ENCODE data around the gene AVPR1B.

DNA sequence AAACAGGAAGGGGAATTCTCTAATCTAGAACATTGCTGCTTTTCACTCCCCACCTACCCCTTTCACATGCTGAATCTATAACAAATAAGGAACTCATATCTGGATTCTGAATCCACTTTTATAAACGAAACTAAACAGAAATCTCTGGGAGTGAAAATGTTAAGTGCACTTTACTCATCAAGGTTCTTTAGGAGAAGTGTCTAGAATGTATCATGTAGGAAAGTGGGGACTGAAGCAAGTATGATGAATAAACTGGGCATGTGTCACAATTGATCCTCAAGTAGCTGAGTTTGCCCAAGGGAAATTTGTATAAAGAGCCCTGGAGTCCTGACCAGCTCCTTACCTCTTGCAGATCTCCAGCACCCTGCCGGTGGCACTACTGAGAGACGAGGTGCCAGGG is 19.8 kb downstream of the AVPR1B start:
- TF ChIP-seq CTCF (conservative IDR thresholded peaks at IDR 0.05) (no peak), ZFX (IDR thresholded peaks at IDR 0.05) (no peak)

Data from C4-2B (cell line).